Astrocyte (in vitro differentiated cells and primary cell): Measurements from ENCODE around the gene MAP1LC3A. TPM values are rescaled to one million over a fixed set of nuclear protein-coding genes. Genes with fewer than 3 reads are reported as not detected.

Source experiments
- DNase-seq: peaks from one replicate; pipeline ENCODE4 v3.0.0-alpha.2; 2010; ENCODE audit warnings: low read depth
- FAIRE-seq: peaks from 2 replicates; lab custom pipeline; 2011; peaks lifted over from hg19 to GRCh38; lab: Jason Lieb, UNC
- H2AFZ ChIP-seq: 2 replicates; pipeline ENCODE4 v1.6.0; 2012; ENCODE audit warnings: low read depth, low read length, inconsistent platforms
- H3K27ac ChIP-seq: 2 replicates; pipeline ENCODE4 v1.5.1; 2011; ENCODE audit warnings: low read depth, low read length, inconsistent platforms
- H3K27me3 ChIP-seq: 2 replicates; pipeline ENCODE4 v1.6.0; 2011; ENCODE audit warnings: low read length, inconsistent platforms; ENCODE audit not compliant: insufficient read depth
- H3K36me3 ChIP-seq: 2 replicates; pipeline ENCODE4 v1.5.1; 2011; ENCODE audit warnings: low read length, inconsistent platforms; ENCODE audit not compliant: insufficient read depth
- H3K4me1 ChIP-seq: 2 replicates; pipeline ENCODE4 v1.5.1; 2011; ENCODE audit warnings: low read length, inconsistent platforms; ENCODE audit not compliant: insufficient read depth
- H3K4me2 ChIP-seq: 2 replicates; pipeline ENCODE4 v1.6.0; 2012; ENCODE audit warnings: low read length, inconsistent platforms
- H3K4me3 ChIP-seq: 2 replicates; pipeline ENCODE4 v1.5.1; 2011; ENCODE audit warnings: low read depth, mild to moderate bottlenecking, low read length, inconsistent platforms; ENCODE audit not compliant: insufficient read depth
- H3K79me2 ChIP-seq: 2 replicates; pipeline ENCODE4 v1.6.0; 2012; ENCODE audit warnings: mild to moderate bottlenecking, low read length, inconsistent platforms; ENCODE audit not compliant: insufficient read depth
- H3K9ac ChIP-seq: 2 replicates; pipeline ENCODE4 v1.6.0; 2012; ENCODE audit warnings: mild to moderate bottlenecking, low read length, inconsistent platforms
- H3K9me3 ChIP-seq: 2 replicates; pipeline ENCODE4 v1.5.1; 2012; ENCODE audit warnings: low read depth, mild to moderate bottlenecking, low read length, inconsistent platforms; ENCODE audit not compliant: insufficient read depth
- H4K20me1 ChIP-seq: 2 replicates; pipeline ENCODE4 v1.6.0; 2012; ENCODE audit warnings: low read length, inconsistent platforms; ENCODE audit not compliant: insufficient read depth
- H3K27ac Mint-ChIP-seq: one replicate; pipeline ENCODE4 v1.8.0; 2021; ENCODE audit warnings: mild to moderate bottlenecking, mixed read lengths; ENCODE audit not compliant: unreplicated experiment
- H3K27me3 Mint-ChIP-seq: one replicate; pipeline ENCODE4 v1.8.0; 2021; ENCODE audit warnings: low read depth, mixed read lengths; ENCODE audit not compliant: unreplicated experiment
- H3K36me3 Mint-ChIP-seq: one replicate; pipeline ENCODE4 v1.8.0; 2021; ENCODE audit warnings: low read depth, mixed read lengths; ENCODE audit not compliant: unreplicated experiment
- H3K4me1 Mint-ChIP-seq: one replicate; pipeline ENCODE4 v1.8.0; 2021; ENCODE audit warnings: low read depth, mixed read lengths; ENCODE audit not compliant: unreplicated experiment
- H3K4me3 Mint-ChIP-seq: one replicate; pipeline ENCODE4 v1.8.0; 2021; ENCODE audit warnings: mild to moderate bottlenecking, moderate library complexity, mixed read lengths; ENCODE audit not compliant: unreplicated experiment
- H3K9me3 Mint-ChIP-seq: one replicate; pipeline ENCODE4 v1.8.0; 2021; ENCODE audit warnings: mild to moderate bottlenecking, mixed read lengths; ENCODE audit not compliant: unreplicated experiment
- EZH2 ChIP-seq: IDR thresholded peaks from 2 replicates; pipeline ENCODE4 v1.6.1; 2012; ENCODE audit warnings: mild to moderate bottlenecking, low read length, inconsistent platforms; ENCODE audit not compliant: insufficient read depth
- total RNA-seq: library from RNA; stranded (reverse); gene quantifications from 2 replicates; pipeline ENCODE4 v1.2.1, GENCODE V29; 2021
- TF ChIP-seq, protein P1 (sequence below): IDR thresholded peaks from 2 replicates; pipeline ENCODE4 v1.5.1; 2011; ENCODE audit warnings: low read depth, mild to moderate bottlenecking, inconsistent platforms, low read length, moderate library complexity; ENCODE audit not compliant: insufficient read depth

The MAP1LC3A gene
- total RNA-seq, 1 donor from 2014 or later, result 48.9 TPM

GRCh38 chr20:34575756-34576155, 17.2 kb downstream of the MAP1LC3A start:
- Mint-ChIP-seq H3K4me3 (no peak overlapping the region), H3K9me3 (no peaks in the 10 kb centered on the region), H3K27me3 (no peaks in the 10 kb centered on the region), H3K36me3 (peaks cover 14% of the 10 kb centered on the region), H3K4me1 (peaks cover 25% of the 10 kb centered on the region), H3K27ac (no peak overlapping the region)
- Histone ChIP-seq H3K4me2 (no peak overlapping the region), H3K4me1 (peaks cover 24% of the 10 kb centered on the region), H2AFZ (no peak overlapping the region), H3K9ac (no peak overlapping the region), H3K27ac (no peak overlapping the region), H3K9me3 (no peaks in the 10 kb centered on the region), H3K79me2 (no peaks in the 10 kb centered on the region), H4K20me1 (no peaks in the 10 kb centered on the region), H3K4me3 (no peak overlapping the region), H3K27me3 (no peaks in the 10 kb centered on the region), H3K36me3 (no peaks in the 10 kb centered on the region)
- DNase-seq (no peak), FAIRE-seq (no peak)
- TF ChIP-seq EZH2, result no peak
- TF ChIP-seq, protein P1, sequence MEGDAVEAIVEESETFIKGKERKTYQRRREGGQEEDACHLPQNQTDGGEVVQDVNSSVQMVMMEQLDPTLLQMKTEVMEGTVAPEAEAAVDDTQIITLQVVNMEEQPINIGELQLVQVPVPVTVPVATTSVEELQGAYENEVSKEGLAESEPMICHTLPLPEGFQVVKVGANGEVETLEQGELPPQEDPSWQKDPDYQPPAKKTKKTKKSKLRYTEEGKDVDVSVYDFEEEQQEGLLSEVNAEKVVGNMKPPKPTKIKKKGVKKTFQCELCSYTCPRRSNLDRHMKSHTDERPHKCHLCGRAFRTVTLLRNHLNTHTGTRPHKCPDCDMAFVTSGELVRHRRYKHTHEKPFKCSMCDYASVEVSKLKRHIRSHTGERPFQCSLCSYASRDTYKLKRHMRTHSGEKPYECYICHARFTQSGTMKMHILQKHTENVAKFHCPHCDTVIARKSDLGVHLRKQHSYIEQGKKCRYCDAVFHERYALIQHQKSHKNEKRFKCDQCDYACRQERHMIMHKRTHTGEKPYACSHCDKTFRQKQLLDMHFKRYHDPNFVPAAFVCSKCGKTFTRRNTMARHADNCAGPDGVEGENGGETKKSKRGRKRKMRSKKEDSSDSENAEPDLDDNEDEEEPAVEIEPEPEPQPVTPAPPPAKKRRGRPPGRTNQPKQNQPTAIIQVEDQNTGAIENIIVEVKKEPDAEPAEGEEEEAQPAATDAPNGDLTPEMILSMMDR, result no peak

GRCh38 chr20:34577061-34577460, 18.5 kb downstream of the MAP1LC3A start:
- Histone ChIP-seq H3K27me3 (no peaks in the 10 kb centered on the region), H3K9ac (no peak overlapping the region), H3K4me3 (no peak overlapping the region), H3K4me1 (peaks cover 27% of the 10 kb centered on the region), H3K4me2 (no peak overlapping the region), H3K9me3 (no peaks in the 10 kb centered on the region), H4K20me1 (no peaks in the 10 kb centered on the region), H3K79me2 (no peaks in the 10 kb centered on the region), H2AFZ (no peak overlapping the region), H3K36me3 (no peaks in the 10 kb centered on the region), H3K27ac (no peak overlapping the region)
- no peak for DNase-seq
- TF ChIP-seq, protein P1, result no peak
- TF ChIP-seq EZH2, result no peak
- no peak overlapping the region for H3K27ac Mint-ChIP-seq
- FAIRE-seq, result no peak
- H3K4me3 Mint-ChIP-seq, result no peak overlapping the region
- peaks cover 14% of the 10 kb centered on the region for H3K36me3 Mint-ChIP-seq
- H3K9me3 Mint-ChIP-seq, result no peaks in the 10 kb centered on the region
- H3K27me3 Mint-ChIP-seq, result no peaks in the 10 kb centered on the region
- peaks cover 28% of the 10 kb centered on the region for H3K4me1 Mint-ChIP-seq

GRCh38 chr20:34578025-34578424, 19.5 kb downstream of the MAP1LC3A start:
- Histone ChIP-seq H3K79me2 (no peaks in the 10 kb centered on the region), H3K9me3 (no peaks in the 10 kb centered on the region), H3K4me1 (peaks cover 33% of the 10 kb centered on the region), H3K27ac (no peak overlapping the region), H3K36me3 (no peaks in the 10 kb centered on the region), H3K27me3 (no peaks in the 10 kb centered on the region), H3K4me3 (no peak overlapping the region), H2AFZ (no peak overlapping the region), H4K20me1 (no peaks in the 10 kb centered on the region), H3K4me2 (no peak overlapping the region), H3K9ac (no peak overlapping the region)
- FAIRE-seq (no peak), DNase-seq (no peak)
- H3K4me1 Mint-ChIP-seq, result peaks cover 36% of the 10 kb centered on the region
- no peak overlapping the region for H3K27ac Mint-ChIP-seq
- H3K9me3 Mint-ChIP-seq, result no peaks in the 10 kb centered on the region
- H3K36me3 Mint-ChIP-seq, result peaks cover 11% of the 10 kb centered on the region
- TF ChIP-seq, protein P1, result no peak
- H3K4me3 Mint-ChIP-seq, result no peak overlapping the region
- no peaks in the 10 kb centered on the region for H3K27me3 Mint-ChIP-seq
